ENCODE results near the gene MACROD2.

The MACROD2 gene

DNA sequence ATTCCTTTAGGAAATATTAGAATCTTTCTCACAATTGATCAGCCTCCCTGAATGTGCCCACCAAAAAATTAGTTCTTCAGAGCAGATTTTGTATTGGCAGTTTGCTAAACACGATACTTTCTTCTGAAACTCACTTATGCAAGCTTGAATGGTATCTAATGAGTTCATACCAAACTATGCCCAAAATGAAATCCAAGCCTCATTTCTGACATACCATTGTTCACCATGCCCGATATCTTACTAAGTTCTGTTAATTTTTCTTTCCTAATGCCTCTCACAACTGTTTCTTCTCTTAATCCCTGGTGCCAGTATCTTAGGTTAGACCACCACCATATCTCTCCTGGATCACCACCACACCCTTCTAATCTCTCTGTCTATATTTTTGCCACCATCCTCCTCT, 1822.0 kb downstream of the MACROD2 start:
- no peak for DNase-seq

DNA sequence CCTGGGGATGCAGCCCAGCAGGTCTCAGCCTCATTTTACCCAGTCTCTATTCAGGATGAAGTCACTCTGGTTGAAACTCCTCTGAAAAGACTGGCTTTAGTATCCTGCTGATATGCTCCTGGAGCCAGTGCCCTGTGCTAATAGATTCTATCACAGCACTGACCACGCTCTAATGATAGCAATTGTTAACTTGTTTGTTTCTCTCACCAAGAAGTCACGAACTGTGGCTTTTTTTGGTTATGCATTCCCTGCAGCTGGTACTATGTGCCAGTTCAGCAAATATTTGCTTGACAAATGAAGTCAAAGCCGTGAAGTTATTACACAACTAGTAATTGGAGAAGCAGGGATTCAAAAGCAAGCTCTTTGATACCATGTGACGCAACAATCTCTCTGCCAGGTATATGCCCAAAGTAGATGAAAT, 1823.3 kb downstream of the MACROD2 start:
- DNase-seq = no peak

DNA sequence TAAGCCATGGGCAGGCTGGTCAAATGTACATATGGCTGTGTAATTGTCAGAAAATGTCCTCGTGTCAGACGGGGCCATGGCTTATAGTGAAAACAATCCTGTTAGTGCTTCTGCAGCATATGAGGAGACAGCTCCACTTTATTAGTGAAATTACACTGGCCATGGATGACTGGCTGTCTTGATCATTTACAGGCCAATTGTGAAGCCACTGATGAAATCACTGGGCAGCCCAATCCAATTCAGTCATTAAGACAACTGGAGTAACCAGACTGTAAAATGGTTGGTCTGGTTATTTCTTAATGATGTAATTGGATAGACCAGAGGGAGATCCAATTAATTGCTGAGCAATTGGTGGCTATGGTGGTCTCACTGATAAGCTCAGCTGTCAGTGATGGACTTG, 1828.4 kb downstream of the MACROD2 start:
- DNase-seq = no peak

DNA sequence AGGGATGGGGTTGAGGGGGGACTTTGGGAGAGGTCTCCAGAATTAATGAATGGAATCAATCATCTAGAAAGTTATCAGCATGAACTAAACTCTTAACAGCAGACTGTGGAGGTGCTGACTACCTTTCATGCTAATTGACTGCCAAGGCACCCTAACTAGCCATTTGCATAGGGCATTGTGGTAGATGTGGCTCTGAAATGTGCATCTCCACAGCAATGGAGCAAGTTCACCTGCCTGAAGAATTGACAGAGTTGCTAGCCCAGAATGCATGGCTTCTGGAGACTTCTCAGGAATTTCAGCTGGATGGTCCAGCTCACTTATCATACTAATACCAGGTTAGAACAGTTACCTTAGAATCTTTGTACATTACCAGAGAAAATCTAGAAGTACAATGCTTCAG, 1832.3 kb downstream of the MACROD2 start:
- no peak for DNase-seq

DNA sequence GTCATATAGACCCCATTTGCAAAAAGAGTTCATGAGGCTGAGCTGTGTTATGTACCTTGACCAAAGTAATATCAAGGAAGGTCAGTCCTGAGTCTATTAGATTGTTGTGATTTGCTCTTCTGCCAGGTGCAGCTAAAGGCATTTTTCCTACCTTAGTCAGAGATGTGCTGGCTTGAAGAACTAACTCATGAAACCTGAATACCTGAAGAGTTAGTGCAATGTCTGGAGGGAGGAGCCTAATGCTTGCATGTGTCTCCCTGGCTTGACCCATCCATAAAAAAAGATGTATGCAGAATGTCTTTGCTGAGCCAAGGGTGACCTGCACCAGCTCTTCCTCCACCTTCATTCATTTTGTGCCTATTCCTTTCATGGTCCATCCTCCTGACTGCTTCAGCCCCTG, 1835.9 kb downstream of the MACROD2 start:
- DNase-seq = no peak

DNA sequence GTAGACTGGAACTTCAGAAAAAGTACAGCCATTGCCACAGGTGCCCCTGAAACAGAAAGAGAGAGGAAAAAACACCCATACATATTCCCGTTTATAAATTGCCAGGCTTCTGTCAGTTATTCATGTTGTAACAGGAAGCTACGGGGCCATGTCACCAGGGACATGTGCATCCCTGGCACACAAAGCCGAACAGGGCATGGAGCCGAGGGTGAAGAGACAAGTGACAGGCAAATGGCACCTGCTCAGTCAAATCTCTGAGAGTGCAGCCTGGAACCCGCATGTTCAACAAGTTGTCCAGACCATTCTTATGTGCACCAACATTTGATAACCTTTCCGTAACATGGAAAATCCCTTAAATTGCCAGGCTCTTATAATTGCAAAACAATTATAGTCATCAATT, 1837.2 kb downstream of the MACROD2 start:
- DNase-seq = no peak

DNA sequence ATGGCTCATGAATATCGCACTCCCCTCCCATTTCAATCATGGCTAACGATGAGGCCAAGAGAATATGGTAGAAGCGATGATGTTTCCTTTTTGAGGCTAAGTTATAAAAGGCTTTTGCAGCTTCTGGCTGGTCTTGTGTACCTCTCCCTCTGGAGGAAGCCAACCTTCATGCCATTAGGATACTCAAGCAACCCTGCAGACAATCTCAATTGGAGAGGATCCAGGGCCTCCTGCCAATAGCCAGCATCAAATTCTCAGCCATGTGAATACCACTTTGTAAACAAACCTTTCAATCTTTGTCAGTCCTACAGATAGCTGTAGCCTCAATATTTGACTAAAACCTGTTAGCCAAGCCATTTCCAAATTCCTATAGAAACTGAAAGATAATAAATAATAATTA, 1839.5 kb downstream of the MACROD2 start:
- no peak for DNase-seq

DNA sequence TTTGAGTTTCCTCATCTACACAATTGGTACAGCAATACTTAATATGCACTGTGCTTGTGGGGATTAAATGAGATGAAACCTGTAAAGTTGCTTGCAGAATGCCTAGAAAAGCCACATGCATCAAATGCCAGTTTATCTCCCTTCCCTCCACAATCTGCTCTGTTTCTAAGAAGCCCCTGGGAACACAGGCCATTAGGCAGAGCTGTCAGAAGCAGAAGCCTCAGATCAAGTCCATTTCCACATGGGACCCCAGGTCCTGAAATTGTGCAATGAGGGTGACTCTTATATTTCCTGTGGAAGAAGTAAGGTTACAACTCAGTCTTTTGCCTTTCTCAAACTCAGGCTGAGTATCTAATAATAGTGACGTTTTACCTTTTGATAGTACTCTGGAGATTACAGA, 1840.5 kb downstream of the MACROD2 start:
- no peak for DNase-seq

DNA sequence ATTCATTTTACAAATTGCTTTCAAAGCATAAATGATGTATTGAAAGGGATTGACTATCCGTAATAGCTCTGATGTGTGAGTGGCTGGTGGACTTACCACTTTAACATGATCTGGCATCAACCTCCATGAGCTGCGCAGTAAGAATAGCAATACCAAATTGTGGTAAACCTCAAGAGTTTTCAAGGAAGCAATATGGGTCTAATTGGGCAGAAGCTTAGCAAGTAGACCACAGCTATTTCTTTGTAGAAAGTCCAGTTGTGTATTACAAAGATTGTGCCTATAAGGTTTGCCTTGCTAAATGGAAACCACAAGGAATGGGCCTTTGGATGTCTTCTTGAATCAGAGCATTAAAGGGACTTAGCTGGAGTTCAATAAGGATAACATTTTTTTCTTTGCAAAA, 1841.3 kb downstream of the MACROD2 start:
- DNase-seq = no peak

DNA sequence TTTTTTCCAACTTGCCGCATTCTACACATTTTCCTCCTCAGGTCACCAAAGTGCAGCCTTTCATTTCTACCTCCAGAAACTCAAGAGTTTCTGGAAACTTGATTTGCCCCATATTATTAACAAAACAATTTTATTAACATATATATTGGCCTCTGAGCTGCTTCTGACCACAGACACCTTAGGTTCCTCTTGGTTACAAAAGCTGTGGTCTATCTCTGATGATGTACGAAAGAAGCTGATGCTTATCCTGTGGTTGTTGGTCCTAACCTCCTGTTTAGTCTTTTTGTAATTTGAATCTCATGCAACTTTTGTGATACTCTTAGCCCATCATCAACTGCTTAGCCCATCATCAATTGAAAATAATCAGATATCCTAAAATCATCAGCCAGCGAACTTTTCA, 1842.2 kb downstream of the MACROD2 start:
- no peak for DNase-seq

DNA sequence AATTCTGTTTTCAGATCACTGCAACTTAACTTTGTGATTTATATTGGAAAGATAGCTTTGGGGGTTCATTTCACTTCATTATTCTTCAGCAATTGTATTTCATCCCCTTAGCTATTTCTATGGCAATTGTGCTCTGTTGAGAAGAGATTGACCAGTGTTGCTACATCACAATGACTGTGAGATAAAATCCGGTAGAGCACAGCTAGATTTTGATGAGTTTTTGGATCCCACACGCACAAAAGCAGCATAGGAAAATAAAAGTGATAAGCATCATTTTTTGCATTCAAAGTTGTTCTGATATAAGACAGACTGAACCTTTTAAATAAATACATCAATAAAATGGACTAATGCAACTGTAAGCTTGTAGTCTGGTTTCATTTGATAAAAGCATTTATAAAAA, 1843.2 kb downstream of the MACROD2 start:
- DNase-seq = no peak

DNA sequence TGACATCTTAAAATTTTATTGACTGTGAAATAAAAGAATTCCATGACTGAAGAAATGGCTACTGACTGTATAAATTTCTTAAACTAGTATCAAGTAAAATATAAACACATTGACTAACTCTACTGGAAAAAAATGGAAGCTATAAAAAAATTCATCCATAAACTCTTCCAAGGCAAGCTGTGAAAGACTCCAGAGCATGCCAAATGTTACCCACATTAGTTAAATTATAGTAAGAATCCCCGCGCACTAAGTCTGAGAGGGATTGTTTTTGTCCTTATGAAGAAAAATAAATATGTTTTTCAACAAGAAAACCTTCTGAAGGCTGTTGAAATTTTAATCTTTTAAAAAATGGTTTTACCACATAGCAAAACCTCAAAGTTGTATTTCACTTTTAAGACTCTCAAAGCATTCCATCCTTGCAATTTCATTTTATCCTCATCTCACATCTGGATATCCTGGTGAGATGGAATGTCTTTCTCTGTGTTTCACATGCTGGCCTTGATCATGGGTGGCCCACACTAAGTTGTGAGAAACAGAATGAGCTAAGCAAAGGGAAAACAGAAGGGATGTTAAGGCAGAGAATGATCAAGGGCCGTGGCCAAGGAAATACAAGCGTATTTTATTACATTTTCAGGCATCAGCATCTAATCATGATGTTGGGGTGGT, 1845.5 kb downstream of the MACROD2 start:
- DNase-seq = no peak

DNA sequence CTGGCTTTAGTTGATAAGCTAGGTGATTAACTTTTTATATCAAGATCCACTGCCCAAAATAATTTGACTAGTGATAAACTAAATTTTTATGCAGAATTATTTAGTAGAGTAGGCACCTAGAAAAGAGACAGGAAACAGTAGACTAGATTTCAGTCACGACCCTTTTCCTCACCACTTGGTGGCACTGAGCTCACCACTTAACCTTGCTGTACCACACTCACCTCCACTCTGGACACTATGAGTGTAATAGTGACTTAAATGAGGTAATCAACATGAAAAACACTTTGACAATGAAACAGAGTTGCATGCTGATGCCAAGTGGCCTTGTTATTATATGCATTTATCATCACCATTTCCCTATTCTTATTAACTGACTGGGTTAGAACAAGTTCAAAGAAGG, 1847.6 kb downstream of the MACROD2 start:
- no peak for DNase-seq

DNA sequence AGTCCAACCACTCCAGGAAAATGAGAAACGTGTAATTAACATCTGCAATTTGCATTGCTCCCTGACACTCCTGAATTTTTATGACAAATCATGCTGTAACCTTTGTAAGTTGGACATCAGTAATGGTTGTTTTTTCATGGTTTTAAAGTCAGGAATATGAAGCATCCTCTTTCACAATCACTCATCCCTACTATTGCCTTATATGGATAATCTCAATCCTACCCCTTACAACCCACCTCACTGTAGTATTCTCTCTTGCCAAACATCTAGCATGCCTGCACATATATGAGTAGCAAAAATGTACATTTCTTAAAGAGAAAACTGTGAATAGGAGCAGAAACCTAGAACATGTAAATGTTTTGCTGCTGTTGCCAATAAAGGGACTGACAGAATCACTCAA, 1848.5 kb downstream of the MACROD2 start:
- no peak for DNase-seq

DNA sequence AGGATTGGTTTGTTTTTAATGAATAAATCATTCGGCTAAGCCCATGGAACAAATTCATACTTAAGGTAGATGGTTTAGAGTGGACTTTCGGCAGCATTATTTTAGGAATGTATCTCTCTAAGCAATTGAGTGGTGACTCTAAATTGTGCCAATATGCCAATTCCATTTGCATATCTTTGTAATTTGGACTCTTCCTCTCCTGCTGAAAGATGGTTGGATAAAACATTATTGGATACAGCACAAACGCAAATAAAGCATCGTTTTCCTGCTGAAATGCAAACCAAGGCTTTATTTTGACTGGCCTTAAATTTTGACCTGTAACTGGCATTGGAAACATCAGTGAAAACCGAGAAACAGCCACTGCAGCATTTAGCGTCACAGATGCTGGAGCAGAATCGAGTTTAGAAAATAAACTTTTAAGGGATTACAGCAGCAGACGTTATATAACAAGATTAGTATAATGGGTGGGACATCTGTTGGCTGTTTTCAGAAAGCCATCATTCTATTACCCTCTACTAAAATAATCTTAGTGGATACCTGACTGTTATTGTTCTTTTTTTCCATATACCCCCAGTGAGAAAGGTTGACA, 1852.0 kb downstream of the MACROD2 start:
- no peak for DNase-seq

DNA sequence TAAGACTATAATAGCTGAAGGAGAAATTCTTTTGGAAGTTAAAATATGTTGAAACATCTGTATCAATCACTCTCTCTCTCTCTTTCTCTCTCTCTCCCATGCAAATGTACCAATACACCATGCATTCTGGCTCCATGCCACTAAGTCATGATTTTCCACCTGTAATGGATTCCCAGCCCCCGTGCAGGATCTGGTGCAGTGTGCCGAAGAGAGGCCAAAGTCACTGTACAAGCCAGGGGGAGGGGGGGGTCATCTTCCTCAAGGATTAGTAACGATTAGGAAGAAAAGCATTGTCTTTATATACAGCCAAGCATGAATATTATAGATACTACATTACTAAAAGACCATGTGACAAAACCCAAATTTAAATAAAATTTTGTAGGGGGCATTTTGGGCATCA, 1852.8 kb downstream of the MACROD2 start:
- DNase-seq = no peak

DNA sequence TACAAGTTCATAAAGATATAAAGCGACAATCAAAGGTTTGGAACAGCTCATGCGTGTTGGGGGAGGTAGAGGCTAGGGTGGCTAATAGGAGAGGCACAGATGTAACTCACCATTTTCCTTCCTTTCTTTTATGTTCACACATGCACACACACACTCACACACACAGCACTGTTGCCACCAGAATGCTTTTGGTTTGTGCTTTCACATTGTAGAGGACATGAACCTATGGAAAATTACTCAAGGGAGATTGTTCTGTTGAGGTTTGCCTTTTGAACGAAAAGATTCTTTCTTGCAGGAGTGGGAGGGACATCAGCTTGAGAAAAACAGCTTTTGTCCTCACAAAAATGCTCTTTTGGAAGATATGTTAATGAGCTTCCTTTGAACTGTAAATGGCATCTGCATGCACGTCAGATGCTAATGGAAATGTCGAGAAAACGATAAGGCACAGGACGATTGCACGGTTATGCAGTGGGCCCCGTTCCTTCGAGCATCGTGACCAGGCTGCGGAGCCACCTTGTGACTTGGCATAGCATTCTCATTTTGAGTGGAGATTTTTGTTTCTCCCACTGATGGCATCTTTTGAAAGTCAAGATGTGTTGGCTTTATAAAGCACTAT, 1853.8 kb downstream of the MACROD2 start:
- DNase-seq = no peak

DNA sequence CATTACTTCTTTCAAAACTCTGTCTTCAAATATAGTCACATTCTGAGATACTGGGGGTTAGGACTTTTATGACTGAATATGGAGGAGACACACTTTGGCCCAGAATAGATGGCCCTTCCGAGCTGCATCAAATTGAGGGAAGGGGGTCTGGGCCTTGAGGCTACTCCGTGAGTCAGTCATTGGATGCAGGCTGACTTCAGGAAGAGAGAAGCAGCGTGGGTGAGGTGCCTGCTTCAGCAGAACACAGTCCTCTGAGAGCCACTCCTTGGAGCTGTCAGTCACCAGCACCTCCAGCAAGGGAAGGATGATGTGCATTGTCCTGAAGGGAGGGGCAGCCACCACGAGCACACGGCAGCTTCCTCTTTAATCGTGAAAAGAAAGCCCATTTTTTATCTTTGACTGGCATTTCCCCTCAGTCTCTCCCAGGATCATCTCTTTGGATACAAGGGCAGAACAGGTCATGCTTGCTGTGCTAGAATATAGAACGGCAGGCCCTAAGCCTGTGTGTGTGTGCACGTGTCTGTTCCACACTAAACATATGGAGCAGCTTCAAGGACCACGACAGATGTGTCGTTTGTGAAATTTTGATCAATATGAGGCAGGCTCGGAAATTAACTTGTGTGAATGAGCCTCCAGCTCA, 1856.4 kb downstream of the MACROD2 start:
- DNase-seq = no peak

DNA sequence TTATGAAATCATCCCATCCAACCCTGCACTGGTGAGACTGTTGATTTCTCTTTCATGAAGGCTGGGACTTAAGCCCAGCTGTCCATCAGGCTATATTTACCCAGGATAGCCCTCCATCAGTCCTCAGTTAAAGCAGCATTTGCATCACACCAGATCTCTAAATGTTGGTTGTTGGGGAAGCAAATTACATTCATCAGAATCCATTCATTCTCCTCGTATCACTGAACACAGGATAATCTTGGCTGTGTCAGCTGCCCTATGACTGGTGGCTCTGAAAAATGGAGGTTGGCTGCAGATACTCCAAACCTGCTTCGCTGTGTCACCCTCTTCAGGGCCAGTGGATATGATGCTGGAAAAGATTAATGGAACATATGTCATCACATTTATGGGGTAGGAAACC, 1859.6 kb downstream of the MACROD2 start:
- DNase-seq = no peak

DNA sequence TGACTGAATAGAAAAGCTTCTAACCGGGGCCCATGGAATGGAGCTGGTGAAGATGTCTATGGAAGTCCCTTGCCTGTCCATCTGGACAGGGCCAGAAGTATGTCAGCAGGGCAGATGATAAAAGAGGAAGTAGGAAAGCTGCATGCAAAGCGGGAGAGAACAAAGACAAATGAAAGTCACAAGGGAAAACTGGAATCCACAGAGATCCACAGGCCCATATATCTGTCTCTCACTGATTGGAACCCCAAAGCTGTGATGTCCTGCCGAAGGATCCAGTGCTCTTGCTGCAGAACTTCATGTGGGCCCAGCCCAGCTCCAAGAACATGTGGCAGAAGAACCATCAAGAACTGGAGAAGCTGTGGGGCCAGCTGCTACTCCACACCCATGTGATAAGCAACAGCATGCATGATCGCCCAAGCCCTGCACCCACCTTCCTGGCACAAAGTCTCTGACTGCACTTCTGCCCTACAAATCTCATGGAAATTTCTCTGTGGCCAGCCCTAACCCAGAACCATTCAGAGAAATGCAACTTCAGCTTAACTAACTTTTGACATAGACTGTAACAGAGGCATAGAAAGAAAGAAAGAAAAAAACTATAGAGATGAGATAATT, 1862.0 kb downstream of the MACROD2 start:
- no peak for DNase-seq

DNA sequence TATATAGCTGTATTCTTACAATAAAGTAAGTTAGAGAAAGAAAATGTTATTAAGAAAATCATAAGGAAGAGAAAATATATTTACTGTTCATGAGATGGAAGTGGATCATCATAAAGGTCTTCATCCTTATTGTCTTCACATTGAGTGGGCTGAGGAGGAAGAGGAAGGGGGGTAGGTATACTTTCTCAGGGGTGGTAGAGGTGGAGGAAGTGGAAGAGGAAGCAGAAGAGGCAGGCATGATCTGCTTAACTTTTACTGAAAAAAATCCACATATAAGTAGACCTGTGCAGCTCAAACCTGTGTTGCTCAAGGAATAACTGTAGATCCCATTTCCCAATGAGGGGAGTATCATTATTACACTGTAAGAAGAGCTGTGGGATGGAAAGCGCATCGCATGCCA, 1863.7 kb downstream of the MACROD2 start:
- no peak for DNase-seq

DNA sequence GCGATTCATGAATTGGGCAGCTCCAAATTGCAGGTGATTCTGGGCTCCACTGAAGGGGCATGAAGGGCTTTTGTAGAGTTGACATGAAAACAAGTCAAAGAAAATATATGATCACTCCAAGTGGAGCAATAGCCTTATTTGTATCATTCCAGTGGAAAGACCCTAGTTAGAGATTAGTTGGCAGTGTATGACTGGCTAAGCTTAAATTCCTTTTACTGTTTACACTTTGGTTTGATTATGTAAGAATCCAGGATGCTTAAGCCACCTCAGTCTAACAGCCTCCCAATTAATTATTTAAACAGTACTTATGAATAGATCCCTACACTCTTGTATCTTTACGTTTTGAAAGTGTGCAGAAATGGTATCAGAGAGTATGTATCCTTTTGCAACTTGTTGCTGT, 1865.5 kb downstream of the MACROD2 start:
- DNase-seq = no peak

DNA sequence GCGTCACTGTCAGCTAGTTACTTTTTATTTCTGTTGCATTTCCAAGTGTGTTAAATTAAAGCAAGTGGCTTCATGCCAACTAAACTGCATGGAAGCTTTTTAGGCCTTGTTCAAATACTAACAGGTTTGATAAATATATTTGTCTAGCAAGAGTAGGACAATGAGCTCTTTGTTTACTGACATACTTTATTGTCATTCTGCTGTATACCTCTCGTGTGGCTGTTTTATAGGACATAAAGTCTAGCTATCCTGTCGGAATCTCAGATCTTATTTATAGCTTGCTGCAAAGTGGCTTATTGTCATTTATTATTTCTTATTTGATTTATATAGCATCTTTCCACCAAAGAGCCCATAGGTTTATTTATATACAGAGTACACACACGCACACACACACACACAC, 1866.9 kb downstream of the MACROD2 start:
- no peak for DNase-seq

DNA sequence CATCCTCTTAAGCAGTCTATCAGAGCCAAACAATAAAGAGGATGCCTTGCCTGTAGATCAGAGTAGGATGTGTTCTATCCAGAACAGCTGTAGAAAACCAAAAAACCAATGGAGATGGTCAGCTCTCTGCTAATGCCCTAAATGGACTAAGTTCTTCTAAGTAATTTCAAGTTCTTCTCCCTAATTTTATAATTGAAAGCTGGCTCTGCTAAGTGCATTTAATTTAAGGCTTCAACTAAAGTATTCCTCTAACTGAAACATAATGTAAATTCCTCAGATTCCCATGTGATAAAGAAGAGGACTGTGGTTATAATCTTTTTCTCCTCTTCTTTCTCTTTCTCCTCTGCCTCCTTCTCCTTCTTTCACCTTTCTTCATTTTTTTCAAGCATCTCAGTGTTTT, 1868.4 kb downstream of the MACROD2 start:
- DNase-seq = no peak

Measured in HCEC 1CT (cell line).